SU-DHL-6 (cell line): ENCODE data around the gene CD34.

Source experiments
- CTCF ChIP-seq: fragments of 200-600 bp; sonication (generic); IDR thresholded peaks from one replicate; pipeline ENCODE4 v1.5.1; 2017; ENCODE audit warnings: antibody characterized with exemption, mild to moderate bottlenecking, low read length, moderate library complexity; ENCODE audit not compliant: insufficient read depth, poor library complexity, severe bottlenecking
- EZH2phosphoT487 ChIP-seq: fragments of 200-600 bp; sonication (generic), shearing (Covaris generic); conservative IDR thresholded peaks from 2 replicates; pipeline ENCODE4 v1.6.1; 2018; ENCODE audit warnings: mild to moderate bottlenecking, antibody characterized with exemption, low read length, moderate library complexity, mixed read lengths

- TF ChIP-seq CTCF, result no peak
- no peak for TF ChIP-seq EZH2phosphoT487
Measured at GRCh38 chr1:207851696-207852095, 59.2 kb downstream of the CD34 start.
